ENCODE measurements around the gene TRIM37. TPM values are rescaled to one million over a fixed set of nuclear protein-coding genes. Genes with fewer than 3 reads are reported as not detected.

The TRIM37 gene
- total RNA-seq, 1 donor from 2014 or later: 35.6 TPM

DNA sequence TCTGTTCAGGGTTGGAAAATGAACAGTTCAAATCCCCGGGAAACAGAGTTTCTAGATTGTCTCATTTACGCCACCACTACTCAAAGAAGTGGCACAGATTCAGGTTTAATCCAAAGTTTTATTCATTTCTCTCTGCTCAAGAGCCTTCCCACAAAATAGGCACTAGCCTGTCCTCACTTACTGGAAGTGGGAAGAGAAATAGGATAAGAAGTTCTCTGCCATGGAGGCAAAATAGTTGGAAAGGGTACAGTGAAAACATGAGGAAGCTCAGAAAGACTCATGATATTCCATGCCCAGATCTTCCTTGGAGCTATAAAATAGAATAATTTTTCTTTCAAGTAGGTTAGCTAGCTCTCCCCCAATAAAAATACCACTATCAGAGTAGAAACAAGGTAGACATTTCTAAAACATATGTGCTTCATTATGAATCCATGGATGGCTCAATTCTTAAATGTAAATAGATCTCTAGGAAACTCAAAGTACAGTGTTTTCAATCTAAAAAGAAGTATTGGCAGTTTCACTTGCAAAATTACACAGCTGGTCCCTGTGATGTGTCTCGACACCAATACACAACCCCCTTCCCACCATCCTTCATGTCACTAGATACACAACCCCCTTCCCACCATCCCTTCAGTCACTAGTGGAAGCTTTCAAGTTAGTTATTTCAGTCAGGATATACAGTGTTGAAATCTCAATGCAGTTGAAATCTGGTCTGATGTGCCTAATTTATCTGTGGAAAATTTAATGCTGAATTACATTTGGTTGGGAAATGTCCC, 125.8 kb downstream of the TRIM37 start:
- peaks cover 2% of the 10 kb centered on the region for H3K27me3 Mint-ChIP-seq (ENCODE audit: unreplicated experiment)
- no peak for DNase-seq
- TF ChIP-seq, protein P1, sequence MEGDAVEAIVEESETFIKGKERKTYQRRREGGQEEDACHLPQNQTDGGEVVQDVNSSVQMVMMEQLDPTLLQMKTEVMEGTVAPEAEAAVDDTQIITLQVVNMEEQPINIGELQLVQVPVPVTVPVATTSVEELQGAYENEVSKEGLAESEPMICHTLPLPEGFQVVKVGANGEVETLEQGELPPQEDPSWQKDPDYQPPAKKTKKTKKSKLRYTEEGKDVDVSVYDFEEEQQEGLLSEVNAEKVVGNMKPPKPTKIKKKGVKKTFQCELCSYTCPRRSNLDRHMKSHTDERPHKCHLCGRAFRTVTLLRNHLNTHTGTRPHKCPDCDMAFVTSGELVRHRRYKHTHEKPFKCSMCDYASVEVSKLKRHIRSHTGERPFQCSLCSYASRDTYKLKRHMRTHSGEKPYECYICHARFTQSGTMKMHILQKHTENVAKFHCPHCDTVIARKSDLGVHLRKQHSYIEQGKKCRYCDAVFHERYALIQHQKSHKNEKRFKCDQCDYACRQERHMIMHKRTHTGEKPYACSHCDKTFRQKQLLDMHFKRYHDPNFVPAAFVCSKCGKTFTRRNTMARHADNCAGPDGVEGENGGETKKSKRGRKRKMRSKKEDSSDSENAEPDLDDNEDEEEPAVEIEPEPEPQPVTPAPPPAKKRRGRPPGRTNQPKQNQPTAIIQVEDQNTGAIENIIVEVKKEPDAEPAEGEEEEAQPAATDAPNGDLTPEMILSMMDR (IDR thresholded peaks at IDR 0.05; ENCODE audit: partially characterized antibody, unreplicated experiment): no peak
- peaks cover 1% of the 10 kb centered on the region for H3K9me3 Mint-ChIP-seq (ENCODE audit: unreplicated experiment)
- no peaks in the 10 kb centered on the region for H3K36me3 Mint-ChIP-seq (ENCODE audit: unreplicated experiment)
- H3K4me3 Mint-ChIP-seq (ENCODE audit: unreplicated experiment): no peak overlapping the region
- no peaks in the 10 kb centered on the region for H3K4me1 Mint-ChIP-seq (ENCODE audit: low read depth, unreplicated experiment)
- no peak overlapping the region for H3K27ac Mint-ChIP-seq (ENCODE audit: unreplicated experiment)

- no peak for DNase-seq
- Mint-ChIP-seq H3K4me3 (ENCODE audit: unreplicated experiment) (no peak overlapping the region), H3K4me1 (ENCODE audit: low read depth, unreplicated experiment) (no peaks in the 10 kb centered on the region), H3K27me3 (ENCODE audit: unreplicated experiment) (peaks cover 2% of the 10 kb centered on the region), H3K36me3 (ENCODE audit: unreplicated experiment) (no peaks in the 10 kb centered on the region), H3K27ac (ENCODE audit: unreplicated experiment) (no peak overlapping the region), H3K9me3 (ENCODE audit: unreplicated experiment) (no peaks in the 10 kb centered on the region)
- TF ChIP-seq, protein P1 (IDR thresholded peaks at IDR 0.05; ENCODE audit: partially characterized antibody, unreplicated experiment): no peak
Measured at GRCh38 chr17:58976541-58976940, 130.1 kb downstream of the TRIM37 start.

DNA sequence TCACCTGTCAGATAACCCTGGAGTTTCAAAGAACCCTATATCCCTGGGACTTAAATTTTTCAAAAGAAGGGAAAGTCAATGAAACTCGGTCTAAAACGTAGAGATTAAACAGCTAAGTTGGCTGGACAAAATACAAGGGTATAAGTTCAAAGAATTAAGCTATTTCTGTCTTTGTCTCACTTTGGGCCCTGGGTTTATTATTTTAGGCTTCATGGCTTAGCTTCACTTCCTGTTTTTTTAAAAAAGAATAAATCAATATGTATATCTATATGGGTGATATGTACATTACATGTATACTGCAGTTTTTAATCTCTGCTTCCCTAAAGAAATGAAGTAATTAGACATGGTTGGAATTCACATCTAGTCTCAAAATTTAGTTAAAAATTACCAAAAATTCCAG, 132.3 kb downstream of the TRIM37 start:
- Mint-ChIP-seq H3K4me3 (ENCODE audit: unreplicated experiment) (no peak overlapping the region), H3K9me3 (ENCODE audit: unreplicated experiment) (peaks cover 4% of the 10 kb centered on the region), H3K27ac (ENCODE audit: unreplicated experiment) (no peak overlapping the region), H3K27me3 (ENCODE audit: unreplicated experiment) (peaks cover 6% of the 10 kb centered on the region), H3K4me1 (ENCODE audit: low read depth, unreplicated experiment) (peaks cover 16% of the 10 kb centered on the region), H3K36me3 (ENCODE audit: unreplicated experiment) (no peaks in the 10 kb centered on the region)
- TF ChIP-seq, protein P1 (IDR thresholded peaks at IDR 0.05; ENCODE audit: partially characterized antibody, unreplicated experiment): no peak
- no peak for DNase-seq

- H3K4me3 Mint-ChIP-seq (ENCODE audit: unreplicated experiment): peak overlapping the region; percentile 84
- peak overlapping the region; percentile 100 for H3K27ac Mint-ChIP-seq (ENCODE audit: unreplicated experiment)
- peaks cover 4% of the 10 kb centered on the region for H3K9me3 Mint-ChIP-seq (ENCODE audit: unreplicated experiment)
- peaks cover 24% of the 10 kb centered on the region for H3K4me1 Mint-ChIP-seq (ENCODE audit: low read depth, unreplicated experiment)
- H3K27me3 Mint-ChIP-seq (ENCODE audit: unreplicated experiment): peaks cover 3% of the 10 kb centered on the region
- peak; percentile 22 for DNase-seq
- TF ChIP-seq, protein P1 (IDR thresholded peaks at IDR 0.05; ENCODE audit: partially characterized antibody, unreplicated experiment): no peak
- no peaks in the 10 kb centered on the region for H3K36me3 Mint-ChIP-seq (ENCODE audit: unreplicated experiment)
Measured at GRCh38 chr17:58970609-58971450, 135.8 kb downstream of the TRIM37 start.

Data from glutamatergic neuron (in vitro differentiated cells).